NB4 (cell line): ENCODE results near the gene DDX27.

Experiments used
- CTCF ChIP-seq: IDR thresholded peaks from one replicate; pipeline ENCODE4 v1.5.1; 2012; ENCODE audit warnings: low read depth, low read length
- MYC ChIP-seq: IDR thresholded peaks from 2 replicates; pipeline ENCODE4 v1.6.1; 2011; ENCODE audit warnings: low read depth, low read length
- POLR2A ChIP-seq: IDR thresholded peaks from 2 replicates; pipeline ENCODE4 v1.6.1; 2011; ENCODE audit warnings: mild to moderate bottlenecking; ENCODE audit not compliant: insufficient read length; ENCODE audit errors: extremely low read depth

GRCh38 chr20:49285813-49286494, 66.7 kb downstream of the DDX27 start:
- TF ChIP-seq CTCF (no peak), POLR2A (peak; percentile 3), MYC (no peak)
